HepG2 (cell line): Measurements from ENCODE around the gene DPH2. TPM values are rescaled to one million over a fixed set of nuclear protein-coding genes. Genes with fewer than 3 reads are reported as not detected.
A peak's percentile ranks its signal among the peaks of the same experiment; 100 is the strongest.

Experiments used
- BCL6 ChIP-seq: IDR thresholded peaks from 2 replicates; pipeline ENCODE4 v1.6.1; 2016; ENCODE audit warnings: missing genetic modification reagents, missing compliant biosample characterization
- CEBPG ChIP-seq: IDR thresholded peaks from 2 replicates; pipeline ENCODE4 v1.6.1; 2016
- CENPX ChIP-seq: sonication (generic); formaldehyde crosslinking; IDR thresholded peaks from 2 replicates; pipeline ENCODE4 v1.9.0; 2021; ENCODE audit warnings: mild to moderate bottlenecking, missing genetic modification reagents, moderate library complexity
- MED1 ChIP-seq: sonication (generic); formaldehyde crosslinking; IDR thresholded peaks from 2 replicates; pipeline ENCODE4 v1.4.0; 2020; ENCODE audit warnings: missing genetic modification reagents
- NFE2L1 ChIP-seq: sonication (generic); formaldehyde crosslinking; IDR thresholded peaks from 2 replicates; pipeline ENCODE4 v1.4.0; 2020; ENCODE audit warnings: missing genetic modification reagents, mild to moderate bottlenecking, borderline replicate concordance
- PHF21A ChIP-seq: sonication (generic); formaldehyde crosslinking; IDR thresholded peaks from 2 replicates; pipeline ENCODE4 v1.5.0; 2020; ENCODE audit warnings: mild to moderate bottlenecking, missing genetic modification reagents
- RAD51 ChIP-seq: fragments of 450-650 bp; IDR thresholded peaks from 2 replicates; pipeline ENCODE4 v1.6.1; 2016; ENCODE audit warnings: borderline replicate concordance
- U2AF1 ChIP-seq: fragments of 200-400 bp; formaldehyde crosslinking; optimal IDR thresholded peaks from 2 replicates; pipeline ENCODE3; 2017; ENCODE audit warnings: mild to moderate bottlenecking, low read depth, low read length
- ZNF343 ChIP-seq: sonication (generic); formaldehyde crosslinking; IDR thresholded peaks from 2 replicates; pipeline ENCODE4 v1.4.0; 2020; ENCODE audit warnings: mild to moderate bottlenecking, missing genetic modification reagents
- polyA plus RNA-seq, 8 experiments: library from polyadenylated mRNA; depleted of rRNA in 3 of 8; stranded (reverse) in 7 of 8; unstranded in 1 of 8; fragments of >200 nt; fragmentation: Illumina TruSeq in 4 of 8; extraction: Trizol in 4 of 8; gene quantifications; 2 replicates each; pipeline versions ENCODE4 v1.2.1 to v1.2.3, GENCODE V29; 2011 to 2016; ENCODE audit warnings: low read depth in 4 of 8, missing spikeins in 1 of 8, mixed read lengths in 1 of 8; ENCODE audit not compliant: insufficient read depth in 1 of 8
- total RNA-seq, 5 experiments: library from RNA; depleted of rRNA; stranded (reverse); fragments of >200 nt; fragmentation: Illumina TruSeq; extraction: Trizol; gene quantifications; 2 replicates each; pipeline ENCODE4 v1.2.3, GENCODE V29; 2016; ENCODE audit warnings: low read depth in 1 of 5
- TF ChIP-seq, protein P1 (sequence below): sonication (generic); formaldehyde crosslinking; IDR thresholded peaks from 2 replicates; pipeline ENCODE4 v1.5.0; 2020; ENCODE audit warnings: missing genetic modification reagents
- TF ChIP-seq, protein P2 (sequence below): sonication (generic); formaldehyde crosslinking; IDR thresholded peaks from 2 replicates; pipeline ENCODE4 v1.5.0; 2020; ENCODE audit warnings: mild to moderate bottlenecking, missing genetic modification reagents
- TF ChIP-seq, protein P3 (sequence below): sonication (generic); formaldehyde crosslinking; IDR thresholded peaks from 2 replicates; pipeline ENCODE4 v1.5.0; 2020; ENCODE audit warnings: mild to moderate bottlenecking, missing genetic modification reagents, borderline replicate concordance
- TF ChIP-seq, protein P4 (sequence below): sonication (generic); formaldehyde crosslinking; IDR thresholded peaks from 2 replicates; pipeline ENCODE4 v1.5.1; 2020; ENCODE audit warnings: mild to moderate bottlenecking, missing genetic modification reagents, moderate library complexity
- TF ChIP-seq, protein P5 (sequence below): sonication (generic); formaldehyde crosslinking; IDR thresholded peaks from 2 replicates; pipeline ENCODE4 v1.5.0; 2020; ENCODE audit warnings: mild to moderate bottlenecking, missing genetic modification reagents
- TF ChIP-seq, protein P6 (sequence below): sonication (generic); formaldehyde crosslinking; IDR thresholded peaks from 2 replicates; pipeline ENCODE4 v1.4.0; 2020; ENCODE audit warnings: missing genetic modification reagents

The DPH2 gene
- total and polyA plus RNA-seq, 2 of the 13 experiments (the other 11 are each of a cell fraction or from before 2014, with no cell fraction given), result 32.2 to 38.3 TPM

DNA sequence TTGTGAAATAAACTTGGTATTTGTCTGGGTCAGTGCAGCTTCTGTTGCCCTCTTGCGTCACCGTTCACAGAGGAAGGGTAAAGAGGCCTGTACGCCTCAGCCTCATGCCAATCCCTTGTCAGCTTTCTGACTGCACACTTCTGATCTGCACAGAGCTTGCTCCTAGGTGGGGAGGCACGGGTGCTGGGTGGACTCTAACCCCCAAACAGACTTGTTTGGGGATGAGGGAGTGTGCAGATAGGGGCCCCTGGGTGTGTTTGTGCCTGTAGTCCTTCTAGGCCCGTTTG lies 8.4 kb downstream of the DPH2 start (continued):
- TF ChIP-seq, protein P1, sequence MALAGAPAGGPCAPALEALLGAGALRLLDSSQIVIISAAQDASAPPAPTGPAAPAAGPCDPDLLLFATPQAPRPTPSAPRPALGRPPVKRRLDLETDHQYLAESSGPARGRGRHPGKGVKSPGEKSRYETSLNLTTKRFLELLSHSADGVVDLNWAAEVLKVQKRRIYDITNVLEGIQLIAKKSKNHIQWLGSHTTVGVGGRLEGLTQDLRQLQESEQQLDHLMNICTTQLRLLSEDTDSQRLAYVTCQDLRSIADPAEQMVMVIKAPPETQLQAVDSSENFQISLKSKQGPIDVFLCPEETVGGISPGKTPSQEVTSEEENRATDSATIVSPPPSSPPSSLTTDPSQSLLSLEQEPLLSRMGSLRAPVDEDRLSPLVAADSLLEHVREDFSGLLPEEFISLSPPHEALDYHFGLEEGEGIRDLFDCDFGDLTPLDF, result no peak
- TF ChIP-seq ZNF343, result 0 out of 2 replicates have a peak, but pooled peaks have one; percentile 20
- TF ChIP-seq, protein P2, sequence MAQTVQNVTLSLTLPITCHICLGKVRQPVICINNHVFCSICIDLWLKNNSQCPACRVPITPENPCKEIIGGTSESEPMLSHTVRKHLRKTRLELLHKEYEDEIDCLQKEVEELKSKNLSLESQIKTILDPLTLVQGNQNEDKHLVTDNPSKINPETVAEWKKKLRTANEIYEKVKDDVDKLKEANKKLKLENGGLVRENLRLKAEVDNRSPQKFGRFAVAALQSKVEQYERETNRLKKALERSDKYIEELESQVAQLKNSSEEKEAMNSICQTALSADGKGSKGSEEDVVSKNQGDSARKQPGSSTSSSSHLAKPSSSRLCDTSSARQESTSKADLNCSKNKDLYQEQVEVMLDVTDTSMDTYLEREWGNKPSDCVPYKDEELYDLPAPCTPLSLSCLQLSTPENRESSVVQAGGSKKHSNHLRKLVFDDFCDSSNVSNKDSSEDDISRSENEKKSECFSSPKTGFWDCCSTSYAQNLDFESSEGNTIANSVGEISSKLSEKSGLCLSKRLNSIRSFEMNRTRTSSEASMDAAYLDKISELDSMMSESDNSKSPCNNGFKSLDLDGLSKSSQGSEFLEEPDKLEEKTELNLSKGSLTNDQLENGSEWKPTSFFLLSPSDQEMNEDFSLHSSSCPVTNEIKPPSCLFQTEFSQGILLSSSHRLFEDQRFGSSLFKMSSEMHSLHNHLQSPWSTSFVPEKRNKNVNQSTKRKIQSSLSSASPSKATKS (CRISPR knock-in tag), result no peak
- no peak for TF ChIP-seq NFE2L1 (CRISPR knock-in tag)
- TF ChIP-seq, protein P3, sequence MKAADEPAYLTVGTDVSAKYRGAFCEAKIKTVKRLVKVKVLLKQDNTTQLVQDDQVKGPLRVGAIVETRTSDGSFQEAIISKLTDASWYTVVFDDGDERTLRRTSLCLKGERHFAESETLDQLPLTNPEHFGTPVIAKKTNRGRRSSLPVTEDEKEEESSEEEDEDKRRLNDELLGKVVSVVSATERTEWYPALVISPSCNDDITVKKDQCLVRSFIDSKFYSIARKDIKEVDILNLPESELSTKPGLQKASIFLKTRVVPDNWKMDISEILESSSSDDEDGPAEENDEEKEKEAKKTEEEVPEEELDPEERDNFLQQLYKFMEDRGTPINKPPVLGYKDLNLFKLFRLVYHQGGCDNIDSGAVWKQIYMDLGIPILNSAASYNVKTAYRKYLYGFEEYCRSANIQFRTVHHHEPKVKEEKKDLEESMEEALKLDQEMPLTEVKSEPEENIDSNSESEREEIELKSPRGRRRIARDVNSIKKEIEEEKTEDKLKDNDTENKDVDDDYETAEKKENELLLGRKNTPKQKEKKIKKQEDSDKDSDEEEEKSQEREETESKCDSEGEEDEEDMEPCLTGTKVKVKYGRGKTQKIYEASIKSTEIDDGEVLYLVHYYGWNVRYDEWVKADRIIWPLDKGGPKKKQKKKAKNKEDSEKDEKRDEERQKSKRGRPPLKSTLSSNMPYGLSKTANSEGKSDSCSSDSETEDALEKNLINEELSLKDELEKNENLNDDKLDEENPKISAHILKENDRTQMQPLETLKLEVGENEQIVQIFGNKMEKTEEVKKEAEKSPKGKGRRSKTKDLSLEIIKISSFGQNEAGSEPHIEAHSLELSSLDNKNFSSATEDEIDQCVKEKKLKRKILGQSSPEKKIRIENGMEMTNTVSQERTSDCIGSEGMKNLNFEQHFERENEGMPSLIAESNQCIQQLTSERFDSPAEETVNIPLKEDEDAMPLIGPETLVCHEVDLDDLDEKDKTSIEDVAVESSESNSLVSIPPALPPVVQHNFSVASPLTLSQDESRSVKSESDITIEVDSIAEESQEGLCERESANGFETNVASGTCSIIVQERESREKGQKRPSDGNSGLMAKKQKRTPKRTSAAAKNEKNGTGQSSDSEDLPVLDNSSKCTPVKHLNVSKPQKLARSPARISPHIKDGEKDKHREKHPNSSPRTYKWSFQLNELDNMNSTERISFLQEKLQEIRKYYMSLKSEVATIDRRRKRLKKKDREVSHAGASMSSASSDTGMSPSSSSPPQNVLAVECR (CRISPR knock-in tag), result no peak; the same call in 1 of the 2 replicates
- TF ChIP-seq, protein P4, sequence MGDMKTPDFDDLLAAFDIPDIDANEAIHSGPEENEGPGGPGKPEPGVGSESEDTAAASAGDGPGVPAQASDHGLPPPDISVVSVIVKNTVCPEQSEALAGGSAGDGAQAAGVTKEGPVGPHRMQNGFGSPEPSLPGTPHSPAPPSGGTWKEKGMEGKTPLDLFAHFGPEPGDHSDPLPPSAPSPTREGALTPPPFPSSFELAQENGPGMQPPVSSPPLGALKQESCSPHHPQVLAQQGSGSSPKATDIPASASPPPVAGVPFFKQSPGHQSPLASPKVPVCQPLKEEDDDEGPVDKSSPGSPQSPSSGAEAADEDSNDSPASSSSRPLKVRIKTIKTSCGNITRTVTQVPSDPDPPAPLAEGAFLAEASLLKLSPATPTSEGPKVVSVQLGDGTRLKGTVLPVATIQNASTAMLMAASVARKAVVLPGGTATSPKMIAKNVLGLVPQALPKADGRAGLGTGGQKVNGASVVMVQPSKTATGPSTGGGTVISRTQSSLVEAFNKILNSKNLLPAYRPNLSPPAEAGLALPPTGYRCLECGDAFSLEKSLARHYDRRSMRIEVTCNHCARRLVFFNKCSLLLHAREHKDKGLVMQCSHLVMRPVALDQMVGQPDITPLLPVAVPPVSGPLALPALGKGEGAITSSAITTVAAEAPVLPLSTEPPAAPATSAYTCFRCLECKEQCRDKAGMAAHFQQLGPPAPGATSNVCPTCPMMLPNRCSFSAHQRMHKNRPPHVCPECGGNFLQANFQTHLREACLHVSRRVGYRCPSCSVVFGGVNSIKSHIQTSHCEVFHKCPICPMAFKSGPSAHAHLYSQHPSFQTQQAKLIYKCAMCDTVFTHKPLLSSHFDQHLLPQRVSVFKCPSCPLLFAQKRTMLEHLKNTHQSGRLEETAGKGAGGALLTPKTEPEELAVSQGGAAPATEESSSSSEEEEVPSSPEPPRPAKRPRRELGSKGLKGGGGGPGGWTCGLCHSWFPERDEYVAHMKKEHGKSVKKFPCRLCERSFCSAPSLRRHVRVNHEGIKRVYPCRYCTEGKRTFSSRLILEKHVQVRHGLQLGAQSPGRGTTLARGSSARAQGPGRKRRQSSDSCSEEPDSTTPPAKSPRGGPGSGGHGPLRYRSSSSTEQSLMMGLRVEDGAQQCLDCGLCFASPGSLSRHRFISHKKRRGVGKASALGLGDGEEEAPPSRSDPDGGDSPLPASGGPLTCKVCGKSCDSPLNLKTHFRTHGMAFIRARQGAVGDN (CRISPR knock-in tag), result peak; percentile 87
- TF ChIP-seq U2AF1, result no peak
- TF ChIP-seq MED1 (CRISPR knock-in tag), result no peak
- TF ChIP-seq RAD51, result no peak
- TF ChIP-seq BCL6 (CRISPR knock-in tag), result no peak
- peak; percentile 41; the same call in 1 of the 2 replicates for TF ChIP-seq PHF21A
- no peak for TF ChIP-seq CENPX
- TF ChIP-seq, protein P5, sequence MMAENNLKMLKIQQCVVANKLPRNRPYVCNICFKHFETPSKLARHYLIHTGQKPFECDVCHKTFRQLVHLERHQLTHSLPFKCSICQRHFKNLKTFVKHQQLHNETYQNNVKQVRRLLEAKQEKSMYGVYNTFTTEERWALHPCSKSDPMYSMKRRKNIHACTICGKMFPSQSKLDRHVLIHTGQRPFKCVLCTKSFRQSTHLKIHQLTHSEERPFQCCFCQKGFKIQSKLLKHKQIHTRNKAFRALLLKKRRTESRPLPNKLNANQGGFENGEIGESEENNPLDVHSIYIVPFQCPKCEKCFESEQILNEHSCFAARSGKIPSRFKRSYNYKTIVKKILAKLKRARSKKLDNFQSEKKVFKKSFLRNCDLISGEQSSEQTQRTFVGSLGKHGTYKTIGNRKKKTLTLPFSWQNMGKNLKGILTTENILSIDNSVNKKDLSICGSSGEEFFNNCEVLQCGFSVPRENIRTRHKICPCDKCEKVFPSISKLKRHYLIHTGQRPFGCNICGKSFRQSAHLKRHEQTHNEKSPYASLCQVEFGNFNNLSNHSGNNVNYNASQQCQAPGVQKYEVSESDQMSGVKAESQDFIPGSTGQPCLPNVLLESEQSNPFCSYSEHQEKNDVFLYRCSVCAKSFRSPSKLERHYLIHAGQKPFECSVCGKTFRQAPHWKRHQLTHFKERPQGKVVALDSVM (CRISPR knock-in tag), result no peak
- TF ChIP-seq CEBPG (CRISPR knock-in tag), result peak; percentile 94
- TF ChIP-seq, protein P6, sequence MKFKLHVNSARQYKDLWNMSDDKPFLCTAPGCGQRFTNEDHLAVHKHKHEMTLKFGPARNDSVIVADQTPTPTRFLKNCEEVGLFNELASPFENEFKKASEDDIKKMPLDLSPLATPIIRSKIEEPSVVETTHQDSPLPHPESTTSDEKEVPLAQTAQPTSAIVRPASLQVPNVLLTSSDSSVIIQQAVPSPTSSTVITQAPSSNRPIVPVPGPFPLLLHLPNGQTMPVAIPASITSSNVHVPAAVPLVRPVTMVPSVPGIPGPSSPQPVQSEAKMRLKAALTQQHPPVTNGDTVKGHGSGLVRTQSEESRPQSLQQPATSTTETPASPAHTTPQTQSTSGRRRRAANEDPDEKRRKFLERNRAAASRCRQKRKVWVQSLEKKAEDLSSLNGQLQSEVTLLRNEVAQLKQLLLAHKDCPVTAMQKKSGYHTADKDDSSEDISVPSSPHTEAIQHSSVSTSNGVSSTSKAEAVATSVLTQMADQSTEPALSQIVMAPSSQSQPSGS (CRISPR knock-in tag), result peak; percentile 25; the same call in 1 of the 2 replicates
